HG03039 (cell line): ENCODE data around the gene FSTL3.
"Not testable (repeated sequence)": the region's sequence is repeated elsewhere in the genome, so short reads cannot be mapped to it uniquely, and the experiment has no call there.

Experiments
- ATAC-seq: cut with Tn5 transposase; IDR thresholded peaks from one replicate; pipeline ENCODE4 v1.9.1; 2021; ENCODE audit warnings: mild to moderate bottlenecking, moderate library complexity; ENCODE audit not compliant: unreplicated experiment

Gene FSTL3

GRCh38 chr19:660793-661426, 15.3 kb upstream of the FSTL3 start:
- no peak for ATAC-seq

GRCh38 chr19:661427-662196, 14.6 kb upstream of the FSTL3 start:
- no peak for ATAC-seq

GRCh38 chr19:662207-662961, 13.8 kb upstream of the FSTL3 start:
- peak; percentile 13 for ATAC-seq

- ATAC-seq: peak; percentile 47
These were observed 13.1 kb upstream of the FSTL3 start, which contains the start of gene RNF126 for GRCh38 chr19:662962-663681. Gene RNF126 (minus strand): TSS chr19:663214. CDS start chr19:663121, 93 bp downstream.

GRCh38 chr19:663682-664117, 12.5 kb upstream of the FSTL3 start:
- no peak for ATAC-seq

GRCh38 chr19:664913-665443, 11.2 kb upstream of the FSTL3 start:
- no peak for ATAC-seq

GRCh38 chr19:666985-667573, 9.1 kb upstream of the FSTL3 start:
- ATAC-seq: not testable (repeated sequence)

GRCh38 chr19:668675-669434, 7.3 kb upstream of the FSTL3 start:
- not testable (repeated sequence) for ATAC-seq

GRCh38 chr19:670609-671075, 5.5 kb upstream of the FSTL3 start:
- ATAC-seq: no peak

GRCh38 chr19:674282-675151, 1.7 kb upstream of the FSTL3 start:
- no peak for ATAC-seq

GRCh38 chr19:676007-676338, 219 bp upstream of the FSTL3 start:
- ATAC-seq: no peak

- no peak for ATAC-seq
These were observed 1.0 kb downstream of the FSTL3 start for GRCh38 chr19:677201-677600.

GRCh38 chr19:677601-678436, 1.6 kb downstream of the FSTL3 start:
- no peak for ATAC-seq

GRCh38 chr19:678791-679388, 2.7 kb downstream of the FSTL3 start:
- no peak for ATAC-seq

- ATAC-seq: peak; percentile 11
These were observed 3.5 kb downstream of the FSTL3 start for GRCh38 chr19:679418-680286.

GRCh38 chr19:680287-681028, 4.3 kb downstream of the FSTL3 start:
- peak; percentile 69 for ATAC-seq
